Uterus (tissue), 4 donors: ENCODE measurements around the gene APOBEC2. TPM values are rescaled to one million over a fixed set of nuclear protein-coding genes. Genes with fewer than 3 reads are reported as not detected.
A peak's percentile ranks its signal among the peaks of the same experiment; 100 is the strongest.

Experiments used
- DNase-seq, 2 donors: peaks; one replicate each; pipeline ENCODE4 v3.0.0-alpha.2; 2019 to 2020
- H3K27ac ChIP-seq, 2 donors: fragments of 200-600 bp; sonication (generic); 1 replicate in 1 of 2; 2 replicates in 1 of 2; pipeline ENCODE4 v1.5.1; 2016 to 2018
- H3K27me3 ChIP-seq, 2 donors: fragments of 200-600 bp; sonication (generic); one replicate each; pipeline ENCODE4 v1.5.1; 2018 to 2019; ENCODE audit warnings: control low read depth in 1 of 2
- H3K36me3 ChIP-seq, 2 donors: fragments of 200-600 bp; sonication (generic); one replicate each; pipeline ENCODE4 v1.5.1; 2019; ENCODE audit warnings: control low read depth in 1 of 2
- H3K4me1 ChIP-seq, 2 donors: fragments of 200-600 bp; sonication (generic); one replicate each; pipeline ENCODE4 v1.5.1; 2018 to 2019; ENCODE audit warnings: control low read depth in 1 of 2
- H3K4me3 ChIP-seq, 2 donors: fragments of 200-600 bp; sonication (generic); 1 replicate in 1 of 2; 2 replicates in 1 of 2; pipeline ENCODE4 v1.5.1; 2018 to 2019; ENCODE audit warnings: mild to moderate bottlenecking in 1 of 2
- H3K9me3 ChIP-seq, 2 donors: fragments of 200-600 bp; sonication (generic); one replicate each; pipeline ENCODE4 v1.5.1; 2019; ENCODE audit warnings: control low read depth in 1 of 2
- POLR2A ChIP-seq, 2 donors: fragments of 450-650 bp; IDR thresholded peaks; one replicate each; pipeline ENCODE4 v1.6.1; 2016; ENCODE audit warnings: antibody characterized with exemption in 2 of 2, mild to moderate bottlenecking in 1 of 2, moderate library complexity in 1 of 2
- intact Hi-C: fragments of 100-400 bp; cut with DNase I; formaldehyde crosslinking; loops from one replicate; pipeline ENCODE4 v1.15.1; 2023; ENCODE audit warnings: low total_unique reads
- total RNA-seq, 4 donors: library from RNA; depleted of rRNA in 3 of 4; stranded (reverse); fragments of >200 nt in 3 of 4; gene quantifications; one replicate each; pipeline versions ENCODE4 v1.1.0 to v1.2.4, GENCODE V29; 2014 to 2023
- TF ChIP-seq, protein P1 (sequence below), 4 experiments: fragments of 200-600 bp in 2 of 4; fragments of 450-650 bp in 2 of 4; sonication (generic) in 2 of 4; IDR thresholded peaks; one replicate each; pipeline ENCODE4 v1.5.1; 2016 to 2019; ENCODE audit warnings: antibody characterized with exemption in 4 of 4, mild to moderate bottlenecking in 2 of 4, moderate library complexity in 1 of 4
- donor health status: DM: yes; HTN: yes; CAD: no.

Gene APOBEC2
- total RNA-seq, 4 donors from 2014 or later, result not detected

DNA sequence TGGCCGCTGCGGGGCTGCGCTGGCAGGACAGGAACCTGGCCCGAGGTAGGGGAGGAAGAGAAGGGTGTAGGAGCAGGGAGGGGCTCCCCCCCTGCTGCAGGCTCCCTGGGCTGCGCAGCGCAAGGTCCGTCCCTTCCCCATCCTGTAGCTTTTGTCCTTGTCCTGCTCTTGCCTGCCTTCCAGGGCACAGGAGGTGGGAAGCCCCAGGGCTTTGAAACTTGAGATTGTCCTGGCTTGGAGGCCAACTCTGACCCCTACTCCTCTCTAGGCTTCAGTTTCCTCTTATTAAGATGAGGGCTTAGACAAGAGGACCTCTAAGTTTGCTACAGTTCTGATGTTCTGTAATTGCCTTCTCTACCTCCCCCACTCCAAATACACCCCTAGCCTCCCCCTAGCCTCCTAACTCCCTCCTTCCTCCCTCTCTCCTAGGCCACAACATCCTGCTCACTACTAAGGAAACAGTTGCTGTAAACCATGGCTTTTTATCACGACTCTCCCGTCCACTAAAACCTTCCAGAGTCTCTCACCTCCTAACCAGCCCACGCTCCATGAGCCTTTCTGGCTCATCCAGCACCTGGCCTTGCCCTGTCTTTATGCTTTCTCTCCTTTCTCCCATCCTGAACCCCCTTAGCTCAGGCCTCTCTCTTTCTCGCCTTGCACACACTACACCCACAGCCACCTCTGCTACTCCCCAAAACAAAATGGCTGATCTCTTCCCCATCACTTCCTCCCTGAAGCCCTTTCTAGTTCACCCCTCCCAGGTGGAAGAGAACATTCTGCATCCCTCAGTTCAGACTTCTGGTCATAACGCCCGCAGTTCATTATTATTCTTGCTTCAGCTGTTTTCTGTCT is 24.2 kb upstream of the APOBEC2 start:
- Histone ChIP-seq H3K4me1 (no peaks in the 10 kb centered on the region), H3K27me3 (no peaks in the 10 kb centered on the region), H3K4me3 (peak overlapping the region; percentile 33 to 42), H3K36me3 (no peaks in the 10 kb centered on the region), H3K9me3 (no peaks in the 10 kb centered on the region), H3K27ac (peak overlapping the region; percentile 41 to 81)
- intact Hi-C loops, result no loop called here
- no peak for DNase-seq
- no peak for TF ChIP-seq POLR2A (IDR thresholded peaks at IDR 0.05)
- TF ChIP-seq, protein P1, sequence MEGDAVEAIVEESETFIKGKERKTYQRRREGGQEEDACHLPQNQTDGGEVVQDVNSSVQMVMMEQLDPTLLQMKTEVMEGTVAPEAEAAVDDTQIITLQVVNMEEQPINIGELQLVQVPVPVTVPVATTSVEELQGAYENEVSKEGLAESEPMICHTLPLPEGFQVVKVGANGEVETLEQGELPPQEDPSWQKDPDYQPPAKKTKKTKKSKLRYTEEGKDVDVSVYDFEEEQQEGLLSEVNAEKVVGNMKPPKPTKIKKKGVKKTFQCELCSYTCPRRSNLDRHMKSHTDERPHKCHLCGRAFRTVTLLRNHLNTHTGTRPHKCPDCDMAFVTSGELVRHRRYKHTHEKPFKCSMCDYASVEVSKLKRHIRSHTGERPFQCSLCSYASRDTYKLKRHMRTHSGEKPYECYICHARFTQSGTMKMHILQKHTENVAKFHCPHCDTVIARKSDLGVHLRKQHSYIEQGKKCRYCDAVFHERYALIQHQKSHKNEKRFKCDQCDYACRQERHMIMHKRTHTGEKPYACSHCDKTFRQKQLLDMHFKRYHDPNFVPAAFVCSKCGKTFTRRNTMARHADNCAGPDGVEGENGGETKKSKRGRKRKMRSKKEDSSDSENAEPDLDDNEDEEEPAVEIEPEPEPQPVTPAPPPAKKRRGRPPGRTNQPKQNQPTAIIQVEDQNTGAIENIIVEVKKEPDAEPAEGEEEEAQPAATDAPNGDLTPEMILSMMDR (IDR thresholded peaks at IDR 0.05), result no peak

- intact Hi-C loops, result loop anchor here (10.0 kb wide), 1 partner anchor 138 kb away; no protein-coding TSS in a partner anchor
- no peak overlapping the region for H3K27ac ChIP-seq
- no peak overlapping the region for H3K4me3 ChIP-seq
- H3K9me3 ChIP-seq, result no peaks in the 10 kb centered on the region
- DNase-seq, result no peak
- no peak for TF ChIP-seq POLR2A (IDR thresholded peaks at IDR 0.05)
- TF ChIP-seq, protein P1 (IDR thresholded peaks at IDR 0.05), result no peak
- H3K27me3 ChIP-seq, result no peaks in the 10 kb centered on the region
- no peaks in the 10 kb centered on the region for H3K36me3 ChIP-seq
- H3K4me1 ChIP-seq, result no peaks in the 10 kb centered on the region
Measured at GRCh38 chr6:41032830-41033229, 20.2 kb upstream of the APOBEC2 start.

- no peaks in the 10 kb centered on the region for H3K4me1 ChIP-seq
- H3K27ac ChIP-seq, result no peak overlapping the region
- H3K27me3 ChIP-seq, result no peaks in the 10 kb centered on the region
- H3K9me3 ChIP-seq, result no peaks in the 10 kb centered on the region
- intact Hi-C loops, result loop anchor here (10.0 kb wide), 1 partner anchor 139 kb away; no protein-coding TSS in a partner anchor
- DNase-seq, result no peak
- H3K4me3 ChIP-seq, result no peak overlapping the region
- TF ChIP-seq, protein P1 (IDR thresholded peaks at IDR 0.05), result no peak
- TF ChIP-seq POLR2A (IDR thresholded peaks at IDR 0.05), result no peak
- no peaks in the 10 kb centered on the region for H3K36me3 ChIP-seq
Measured at GRCh38 chr6:41033776-41034175, 19.2 kb upstream of the APOBEC2 start.

DNA sequence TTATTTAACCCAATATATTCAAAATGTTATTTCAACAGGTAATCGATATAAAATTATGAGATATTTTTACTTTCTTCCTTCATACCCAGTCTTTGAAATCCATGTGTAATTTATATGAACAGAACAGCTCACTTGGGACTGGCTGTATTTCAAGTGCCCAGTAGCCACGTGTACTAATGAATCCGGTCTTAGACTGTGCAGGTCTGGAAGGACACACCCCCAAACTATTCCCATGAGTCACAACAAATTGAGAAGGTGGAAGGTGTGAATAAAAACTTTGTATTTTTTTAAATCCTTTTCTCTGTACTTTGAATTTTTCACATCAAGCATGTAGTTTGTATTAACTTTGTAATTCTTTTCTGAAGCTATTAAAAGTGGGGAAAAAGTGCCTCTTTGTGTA is 16.8 kb upstream of the APOBEC2 start:
- H3K27ac ChIP-seq, result no peak overlapping the region
- no peak for DNase-seq
- no peaks in the 10 kb centered on the region for H3K27me3 ChIP-seq
- TF ChIP-seq POLR2A (IDR thresholded peaks at IDR 0.05), result no peak
- TF ChIP-seq, protein P1 (IDR thresholded peaks at IDR 0.05), result no peak
- H3K9me3 ChIP-seq, result no peaks in the 10 kb centered on the region
- intact Hi-C loops, result loop anchor here (10.0 kb wide), 1 partner anchor 141 kb away; no protein-coding TSS in a partner anchor
- H3K36me3 ChIP-seq, result no peaks in the 10 kb centered on the region
- H3K4me1 ChIP-seq, result no peaks in the 10 kb centered on the region
- no peak overlapping the region for H3K4me3 ChIP-seq

- Histone ChIP-seq H3K27ac (no peak overlapping the region), H3K36me3 (no peaks in the 10 kb centered on the region), H3K4me1 (no peaks in the 10 kb centered on the region), H3K9me3 (no peaks in the 10 kb centered on the region), H3K4me3 (no peak overlapping the region), H3K27me3 (no peaks in the 10 kb centered on the region)
- no peak for TF ChIP-seq POLR2A (IDR thresholded peaks at IDR 0.05)
- TF ChIP-seq, protein P1 (IDR thresholded peaks at IDR 0.05), result no peak
- no peak for DNase-seq
- intact Hi-C loops, result loop anchor here (10.0 kb wide), 1 partner anchor 142 kb away; no protein-coding TSS in a partner anchor
Measured at GRCh38 chr6:41036601-41037000, 16.4 kb upstream of the APOBEC2 start.
